Endothelial cell (in vitro differentiated cells): ENCODE results near the gene PRDM15. TPM values are rescaled to one million over a fixed set of nuclear protein-coding genes. Genes with fewer than 3 reads are reported as not detected.

ENCODE experiments used
- DNase-seq: peaks from one replicate; pipeline ENCODE4 v3.0.0; 2021; ENCODE audit warnings: low spot score
- H3K27ac Mint-ChIP-seq: one replicate; pipeline ENCODE4 v1.8.0; 2021; ENCODE audit warnings: mixed read lengths, inconsistent platforms; ENCODE audit not compliant: unreplicated experiment
- H3K27me3 Mint-ChIP-seq: one replicate; pipeline ENCODE4 v1.8.0; 2021; ENCODE audit warnings: mild to moderate bottlenecking, moderate library complexity, mixed read lengths, inconsistent platforms; ENCODE audit not compliant: unreplicated experiment
- H3K36me3 Mint-ChIP-seq: one replicate; pipeline ENCODE4 v1.8.0; 2021; ENCODE audit warnings: mild to moderate bottlenecking, low read depth, mixed read lengths, inconsistent platforms; ENCODE audit not compliant: unreplicated experiment
- H3K4me1 Mint-ChIP-seq: one replicate; pipeline ENCODE4 v1.8.0; 2021; ENCODE audit warnings: mild to moderate bottlenecking, mixed read lengths, inconsistent platforms; ENCODE audit not compliant: unreplicated experiment
- H3K4me3 Mint-ChIP-seq: one replicate; pipeline ENCODE4 v1.8.0; 2021; ENCODE audit warnings: mild to moderate bottlenecking, mixed read lengths, inconsistent platforms; ENCODE audit not compliant: unreplicated experiment
- H3K9me3 Mint-ChIP-seq: one replicate; pipeline ENCODE4 v1.8.0; 2021; ENCODE audit warnings: mixed read lengths, inconsistent platforms; ENCODE audit not compliant: unreplicated experiment
- total RNA-seq: library from RNA; stranded (reverse); fragmentation: NEBNext Ultra II Directional; extraction: Animal tissue kit (Norgen Biotek cat#: 25700); gene quantifications from one replicate; pipeline ENCODE4 v1.2.1, GENCODE V29; 2021; ENCODE audit not compliant: unreplicated experiment
- TF ChIP-seq, protein P1 (sequence below): fragments of 200-600 bp; sonication (generic); IDR thresholded peaks from one replicate; pipeline ENCODE4 v1.5.0; 2021; ENCODE audit warnings: antibody characterized with exemption; ENCODE audit not compliant: unreplicated experiment

Gene PRDM15
- total RNA-seq, 1 donor from 2014 or later = 7.5 TPM

GRCh38 chr21:41926117-41926806 lies 47.1 kb upstream of the PRDM15 start:
- H3K4me3 Mint-ChIP-seq = no peak overlapping the region
- TF ChIP-seq, protein P1, sequence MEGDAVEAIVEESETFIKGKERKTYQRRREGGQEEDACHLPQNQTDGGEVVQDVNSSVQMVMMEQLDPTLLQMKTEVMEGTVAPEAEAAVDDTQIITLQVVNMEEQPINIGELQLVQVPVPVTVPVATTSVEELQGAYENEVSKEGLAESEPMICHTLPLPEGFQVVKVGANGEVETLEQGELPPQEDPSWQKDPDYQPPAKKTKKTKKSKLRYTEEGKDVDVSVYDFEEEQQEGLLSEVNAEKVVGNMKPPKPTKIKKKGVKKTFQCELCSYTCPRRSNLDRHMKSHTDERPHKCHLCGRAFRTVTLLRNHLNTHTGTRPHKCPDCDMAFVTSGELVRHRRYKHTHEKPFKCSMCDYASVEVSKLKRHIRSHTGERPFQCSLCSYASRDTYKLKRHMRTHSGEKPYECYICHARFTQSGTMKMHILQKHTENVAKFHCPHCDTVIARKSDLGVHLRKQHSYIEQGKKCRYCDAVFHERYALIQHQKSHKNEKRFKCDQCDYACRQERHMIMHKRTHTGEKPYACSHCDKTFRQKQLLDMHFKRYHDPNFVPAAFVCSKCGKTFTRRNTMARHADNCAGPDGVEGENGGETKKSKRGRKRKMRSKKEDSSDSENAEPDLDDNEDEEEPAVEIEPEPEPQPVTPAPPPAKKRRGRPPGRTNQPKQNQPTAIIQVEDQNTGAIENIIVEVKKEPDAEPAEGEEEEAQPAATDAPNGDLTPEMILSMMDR = no peak

GRCh38 chr21:41925767-41926116 lies 46.6 kb upstream of the PRDM15 start:
- TF ChIP-seq, protein P1 = no peak
- peaks cover 17% of the 10 kb centered on the region for H3K4me1 Mint-ChIP-seq
- H3K36me3 Mint-ChIP-seq = no peaks in the 10 kb centered on the region
- no peaks in the 10 kb centered on the region for H3K9me3 Mint-ChIP-seq
- H3K27ac Mint-ChIP-seq = no peak overlapping the region
- no peak for DNase-seq
- H3K4me3 Mint-ChIP-seq = no peak overlapping the region
- peaks cover 1% of the 10 kb centered on the region for H3K27me3 Mint-ChIP-seq

More at GRCh38 chr21:41926117-41926806, 47.1 kb upstream of the PRDM15 start:
- no peaks in the 10 kb centered on the region for H3K36me3 Mint-ChIP-seq
- peaks cover 13% of the 10 kb centered on the region for H3K4me1 Mint-ChIP-seq
- no peaks in the 10 kb centered on the region for H3K9me3 Mint-ChIP-seq
- DNase-seq = no peak
- H3K27ac Mint-ChIP-seq = no peak overlapping the region
- H3K27me3 Mint-ChIP-seq = peaks cover 1% of the 10 kb centered on the region

GRCh38 chr21:41924368-41924754 lies 45.2 kb upstream of the PRDM15 start:
- no peak for DNase-seq

GRCh38 chr21:41923631-41924367 lies 44.7 kb upstream of the PRDM15 start:
- Mint-ChIP-seq H3K27me3 (peaks cover 4% of the 10 kb centered on the region), H3K4me3 (no peak overlapping the region), H3K36me3 (peaks cover 4% of the 10 kb centered on the region), H3K4me1 (peaks cover 17% of the 10 kb centered on the region), H3K9me3 (no peaks in the 10 kb centered on the region), H3K27ac (no peak overlapping the region)
- DNase-seq = no peak
- TF ChIP-seq, protein P1 = no peak

More at GRCh38 chr21:41924368-41924754, 45.2 kb upstream of the PRDM15 start:
- no peaks in the 10 kb centered on the region for H3K36me3 Mint-ChIP-seq
- no peak overlapping the region for H3K4me3 Mint-ChIP-seq
- H3K9me3 Mint-ChIP-seq = no peaks in the 10 kb centered on the region
- peaks cover 1% of the 10 kb centered on the region for H3K27me3 Mint-ChIP-seq
- TF ChIP-seq, protein P1 = no peak
- H3K27ac Mint-ChIP-seq = no peak overlapping the region
- peaks cover 18% of the 10 kb centered on the region for H3K4me1 Mint-ChIP-seq

- Mint-ChIP-seq H3K4me1 (peaks cover 13% of the 10 kb centered on the region), H3K4me3 (no peak overlapping the region), H3K9me3 (no peaks in the 10 kb centered on the region), H3K27me3 (peaks cover 4% of the 10 kb centered on the region), H3K27ac (no peak overlapping the region), H3K36me3 (peaks cover 6% of the 10 kb centered on the region)
- no peak for DNase-seq
- TF ChIP-seq, protein P1 = no peak
Observed at GRCh38 chr21:41923186-41923585, 44.0 kb upstream of the PRDM15 start.
